ENCODE results near the gene FMNL2.

DNA sequence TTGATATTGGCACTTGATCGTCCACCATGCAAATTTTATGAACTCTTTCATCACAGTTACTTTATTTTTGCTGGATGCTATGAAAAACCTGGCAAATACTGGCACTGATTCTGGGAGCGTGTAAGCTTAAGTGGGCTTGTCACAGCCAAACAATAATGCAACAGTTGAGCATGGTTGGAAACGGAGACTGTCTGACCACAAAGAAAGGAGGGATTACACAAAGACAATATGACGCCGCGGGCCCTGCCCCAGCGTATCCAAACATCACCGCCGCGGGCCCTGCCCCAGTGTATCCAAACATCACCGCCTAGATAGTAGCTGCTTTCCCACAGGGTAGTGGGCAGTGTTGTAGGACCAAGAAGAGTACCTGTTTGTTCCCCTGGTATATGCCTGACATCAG lies 246.4 kb downstream of the FMNL2 start:
- no peak for TF ChIP-seq TAF1 (IDR thresholded peaks at IDR 0.05; ENCODE audit: low read depth, low read length)
- TF ChIP-seq POLR2A (IDR thresholded peaks at IDR 0.05; ENCODE audit: low read depth, low read length) = no peak
